RWPE2 (cell line): ENCODE data around the gene AK9.

Experiments used
- ATAC-seq: fragments of 200-7000 bp; cut with Tn5 transposase; 3 replicates; pipeline ENCODE4 v1.9.1; 2021; ENCODE audit warnings: low read depth
- DNase-seq: peaks from one replicate; pipeline ENCODE4 v3.0.0-alpha.2; 2020; ENCODE audit warnings: low spot score
- H3K27ac ChIP-seq: fragments of 450-650 bp; 2 replicates; pipeline ENCODE4 v1.5.1; 2017; ENCODE audit warnings: mild to moderate bottlenecking; ENCODE audit not compliant: poor library complexity, severe bottlenecking
- H3K27me3 ChIP-seq: fragments of 250-450 bp; sonication (Bioruptor Pico); 2 replicates; pipeline ENCODE4 v1.5.1; 2021; ENCODE audit warnings: mild to moderate bottlenecking, moderate library complexity; ENCODE audit not compliant: insufficient read depth, poor library complexity, severe bottlenecking
- H3K36me3 ChIP-seq: fragments of 250-450 bp; sonication (Bioruptor Pico); 2 replicates; pipeline ENCODE4 v1.5.1; 2020; ENCODE audit warnings: low read depth, mild to moderate bottlenecking, moderate library complexity
- H3K4me1 ChIP-seq: fragments of 250-450 bp; sonication (Bioruptor Pico); 2 replicates; pipeline ENCODE4 v1.5.1; 2021; ENCODE audit warnings: mild to moderate bottlenecking, moderate library complexity; ENCODE audit not compliant: insufficient read depth, poor library complexity, severe bottlenecking
- H3K4me3 ChIP-seq: fragments of 250-450 bp; sonication (Bioruptor Pico); 2 replicates; pipeline ENCODE4 v1.5.1; 2021; ENCODE audit warnings: mild to moderate bottlenecking, moderate library complexity; ENCODE audit not compliant: severe bottlenecking
- H3K9me3 ChIP-seq: fragments of 250-450 bp; sonication (Bioruptor Pico); 2 replicates; pipeline ENCODE4 v1.5.1; 2021; ENCODE audit warnings: mild to moderate bottlenecking, moderate library complexity; ENCODE audit not compliant: severe bottlenecking
- CTCF ChIP-seq: fragments of 450-650 bp; IDR thresholded peaks from one replicate; pipeline ENCODE4 v1.5.1; 2017; ENCODE audit warnings: mild to moderate bottlenecking, moderate library complexity; ENCODE audit not compliant: poor library complexity, severe bottlenecking

The AK9 gene

GRCh38 chr6:109449795-109450673, 241.0 kb downstream of the AK9 start:
- H3K4me3 ChIP-seq: no peak overlapping the region
- H3K27me3 ChIP-seq: no peaks in the 10 kb centered on the region
- H3K9me3 ChIP-seq: no peaks in the 10 kb centered on the region
- no peak for TF ChIP-seq CTCF
- DNase-seq (no peak), ATAC-seq (no peak)
- peaks cover 9% of the 10 kb centered on the region; the same call in 1 of the 2 replicates for H3K36me3 ChIP-seq
- H3K27ac ChIP-seq: no peak overlapping the region
- no peaks in the 10 kb centered on the region for H3K4me1 ChIP-seq

GRCh38 chr6:109449064-109449794, 241.8 kb downstream of the AK9 start:
- Histone ChIP-seq H3K9me3 (no peaks in the 10 kb centered on the region), H3K4me1 (no peaks in the 10 kb centered on the region), H3K4me3 (no peak overlapping the region), H3K36me3 (peaks cover 13% of the 10 kb centered on the region; the same call in 1 of the 2 replicates), H3K27me3 (no peaks in the 10 kb centered on the region), H3K27ac (no peak overlapping the region)
- TF ChIP-seq CTCF: no peak
- ATAC-seq (no peak), DNase-seq (no peak)

GRCh38 chr6:109448615-109449014, 242.4 kb downstream of the AK9 start:
- peaks cover 13% of the 10 kb centered on the region; the same call in 1 of the 2 replicates for H3K36me3 ChIP-seq
- DNase-seq: no peak
- H3K9me3 ChIP-seq: no peaks in the 10 kb centered on the region
- no peak for TF ChIP-seq CTCF
- no peaks in the 10 kb centered on the region for H3K4me1 ChIP-seq
- no peaks in the 10 kb centered on the region for H3K27me3 ChIP-seq
- ATAC-seq: no peak; the same call in 2 of the 3 replicates
- no peak overlapping the region for H3K4me3 ChIP-seq
- no peak overlapping the region for H3K27ac ChIP-seq

- Histone ChIP-seq H3K36me3 (peaks cover 18% of the 10 kb centered on the region), H3K27me3 (no peaks in the 10 kb centered on the region), H3K27ac (no peak overlapping the region), H3K9me3 (no peaks in the 10 kb centered on the region), H3K4me3 (no peak overlapping the region), H3K4me1 (no peaks in the 10 kb centered on the region)
- TF ChIP-seq CTCF: no peak
- ATAC-seq (no peak), DNase-seq (no peak)
Measured at GRCh38 chr6:109447878-109448555, 243.0 kb downstream of the AK9 start.
